SK-N-SH treated with all-trans-retinoic acid at 6 μM for 48 hours (cell line): Measurements from ENCODE around the gene NCKAP5.
A peak's percentile ranks its signal among the peaks of the same experiment; 100 is the strongest.

ENCODE experiments used
- ATAC-seq: fragments of 200-7000 bp; cut with Tn5 transposase; 3 replicates; pipeline ENCODE4 v1.9.1; 2020; ENCODE audit warnings: mild to moderate bottlenecking, moderate library complexity
- ARNTL ChIP-seq: fragments of 450-650 bp; formaldehyde crosslinking; IDR thresholded peaks from 2 replicates; pipeline ENCODE4 v1.5.0; 2020; ENCODE audit warnings: low read depth, mild to moderate bottlenecking, moderate library complexity, borderline replicate concordance
- BACH2 ChIP-seq: fragments of 250-450 bp; sonication (Bioruptor Pico); IDR thresholded peaks from 2 replicates; pipeline ENCODE4 v1.9.0; 2021; ENCODE audit warnings: mild to moderate bottlenecking, borderline replicate concordance
- CSDC2 ChIP-seq: fragments of 250-450 bp; sonication (Bioruptor Pico); IDR thresholded peaks from 2 replicates; pipeline ENCODE4 v1.5.0; 2020; ENCODE audit warnings: mild to moderate bottlenecking, moderate library complexity
- GLIS3 ChIP-seq: fragments of 250-450 bp; sonication (Bioruptor Pico); IDR thresholded peaks from 2 replicates; pipeline ENCODE4 v1.5.0; 2020; ENCODE audit warnings: mild to moderate bottlenecking, moderate library complexity
- ISL1 ChIP-seq: fragments of 250-450 bp; sonication (Bioruptor Pico); IDR thresholded peaks from 2 replicates; pipeline ENCODE4 v2.1.2; 2022; ENCODE audit warnings: mild to moderate bottlenecking, moderate library complexity
- PATZ1 ChIP-seq: fragments of 250-450 bp; sonication (Bioruptor Pico); IDR thresholded peaks from 2 replicates; pipeline ENCODE4 v1.8.0; 2020; ENCODE audit warnings: mild to moderate bottlenecking, moderate library complexity, borderline replicate concordance
- POU6F1 ChIP-seq: fragments of 250-450 bp; sonication (Bioruptor Pico); IDR thresholded peaks from 2 replicates; pipeline ENCODE4 v1.8.0; 2021; ENCODE audit warnings: low read depth, mild to moderate bottlenecking, moderate library complexity, borderline replicate concordance
- RARB ChIP-seq: fragments of 250-450 bp; sonication (Bioruptor Pico); IDR thresholded peaks from 2 replicates; pipeline ENCODE4 v1.8.0; 2021; ENCODE audit warnings: mild to moderate bottlenecking, moderate library complexity
- SNAI2 ChIP-seq: fragments of 250-450 bp; sonication (Bioruptor Pico); IDR thresholded peaks from 2 replicates; pipeline ENCODE4 v1.5.0; 2020; ENCODE audit warnings: mild to moderate bottlenecking, moderate library complexity
- TCF4 ChIP-seq: fragments of 250-450 bp; sonication (Bioruptor Pico); IDR thresholded peaks from 2 replicates; pipeline ENCODE4 v1.8.0; 2021; ENCODE audit warnings: mild to moderate bottlenecking, moderate library complexity, borderline replicate concordance
- TOX ChIP-seq: fragments of 250-450 bp; sonication (Bioruptor Pico); IDR thresholded peaks from 2 replicates; pipeline ENCODE4 v1.8.0; 2021; ENCODE audit warnings: mild to moderate bottlenecking, moderate library complexity, borderline replicate concordance
- ZNF565 ChIP-seq: fragments of 450-650 bp; formaldehyde crosslinking; conservative IDR thresholded peaks from 2 replicates; pipeline ENCODE4 v1.5.0; 2020; ENCODE audit warnings: low read depth, mild to moderate bottlenecking, moderate library complexity
- ZNF8 ChIP-seq: fragments of 450-650 bp; formaldehyde crosslinking; IDR thresholded peaks from 2 replicates; pipeline ENCODE4 v1.5.0; 2020; ENCODE audit warnings: mild to moderate bottlenecking, moderate library complexity
- TF ChIP-seq, protein P1 (sequence below): fragments of 250-450 bp; sonication (Bioruptor Pico); IDR thresholded peaks from 2 replicates; pipeline ENCODE4 v1.5.0; 2020; ENCODE audit warnings: mild to moderate bottlenecking, moderate library complexity
- TF ChIP-seq, protein P2 (sequence below): fragments of 250-450 bp; sonication (Bioruptor Pico); IDR thresholded peaks from 2 replicates; pipeline ENCODE4 v1.5.1; 2020; ENCODE audit warnings: low read depth, mild to moderate bottlenecking, moderate library complexity
- TF ChIP-seq, protein P3 (sequence below): fragments of 250-450 bp; sonication (Bioruptor Pico); IDR thresholded peaks from 2 replicates; pipeline ENCODE4 v1.5.1; 2021; ENCODE audit warnings: mild to moderate bottlenecking, moderate library complexity

The NCKAP5 gene

DNA sequence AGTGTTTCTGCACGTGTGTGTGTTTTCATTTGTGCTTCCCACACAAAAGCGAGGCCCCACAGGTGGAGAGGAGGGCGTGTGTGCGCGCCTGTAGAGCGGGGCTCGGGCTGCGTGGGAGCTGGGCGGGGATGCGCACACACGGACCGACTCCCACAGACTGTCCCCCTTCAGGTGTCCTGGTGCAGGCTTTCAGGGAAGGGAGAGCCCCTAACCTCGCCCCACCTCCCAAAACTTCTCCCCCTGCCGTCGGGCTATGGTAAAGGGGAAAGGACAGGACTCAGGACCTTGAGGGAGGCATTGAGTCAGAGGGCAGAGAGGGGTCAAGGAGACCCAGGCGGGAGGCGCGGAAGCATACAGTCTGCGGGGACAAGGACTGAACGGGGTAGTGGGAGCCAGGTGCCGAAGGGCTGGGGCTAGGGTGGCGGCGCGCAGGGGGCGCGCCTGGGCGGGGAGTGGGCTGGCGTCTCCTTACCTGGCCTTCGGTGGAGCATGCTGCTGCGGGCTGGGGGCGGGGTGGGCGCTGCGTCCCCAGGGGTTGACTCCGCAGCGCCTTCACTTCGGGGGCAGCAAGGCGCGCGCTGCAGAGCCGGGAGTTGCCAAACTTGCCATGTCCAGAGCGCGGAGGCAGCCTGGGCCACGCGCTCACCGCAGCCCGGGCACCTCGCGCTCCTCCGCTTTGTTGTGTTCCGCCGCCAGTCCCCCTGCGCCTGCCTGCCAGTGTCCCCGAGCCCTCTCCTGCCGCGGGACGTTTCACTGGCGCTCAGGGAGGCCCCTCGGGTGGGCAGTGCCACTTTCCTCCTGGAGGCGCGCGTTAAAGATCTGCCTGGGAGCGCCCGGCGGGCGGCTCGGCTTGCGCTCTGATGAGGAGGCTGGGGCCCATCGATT lies 302.0 kb downstream of the NCKAP5 start:
- ATAC-seq: peak; percentile 45; the same call in 2 of the 3 replicates
- no peak for TF ChIP-seq CSDC2 (CRISPR knock-in tag)
- TF ChIP-seq ARNTL: no peak
- TF ChIP-seq TCF4 (CRISPR knock-in tag): no peak
- no peak for TF ChIP-seq RARB (CRISPR knock-in tag)
- TF ChIP-seq, protein P1, sequence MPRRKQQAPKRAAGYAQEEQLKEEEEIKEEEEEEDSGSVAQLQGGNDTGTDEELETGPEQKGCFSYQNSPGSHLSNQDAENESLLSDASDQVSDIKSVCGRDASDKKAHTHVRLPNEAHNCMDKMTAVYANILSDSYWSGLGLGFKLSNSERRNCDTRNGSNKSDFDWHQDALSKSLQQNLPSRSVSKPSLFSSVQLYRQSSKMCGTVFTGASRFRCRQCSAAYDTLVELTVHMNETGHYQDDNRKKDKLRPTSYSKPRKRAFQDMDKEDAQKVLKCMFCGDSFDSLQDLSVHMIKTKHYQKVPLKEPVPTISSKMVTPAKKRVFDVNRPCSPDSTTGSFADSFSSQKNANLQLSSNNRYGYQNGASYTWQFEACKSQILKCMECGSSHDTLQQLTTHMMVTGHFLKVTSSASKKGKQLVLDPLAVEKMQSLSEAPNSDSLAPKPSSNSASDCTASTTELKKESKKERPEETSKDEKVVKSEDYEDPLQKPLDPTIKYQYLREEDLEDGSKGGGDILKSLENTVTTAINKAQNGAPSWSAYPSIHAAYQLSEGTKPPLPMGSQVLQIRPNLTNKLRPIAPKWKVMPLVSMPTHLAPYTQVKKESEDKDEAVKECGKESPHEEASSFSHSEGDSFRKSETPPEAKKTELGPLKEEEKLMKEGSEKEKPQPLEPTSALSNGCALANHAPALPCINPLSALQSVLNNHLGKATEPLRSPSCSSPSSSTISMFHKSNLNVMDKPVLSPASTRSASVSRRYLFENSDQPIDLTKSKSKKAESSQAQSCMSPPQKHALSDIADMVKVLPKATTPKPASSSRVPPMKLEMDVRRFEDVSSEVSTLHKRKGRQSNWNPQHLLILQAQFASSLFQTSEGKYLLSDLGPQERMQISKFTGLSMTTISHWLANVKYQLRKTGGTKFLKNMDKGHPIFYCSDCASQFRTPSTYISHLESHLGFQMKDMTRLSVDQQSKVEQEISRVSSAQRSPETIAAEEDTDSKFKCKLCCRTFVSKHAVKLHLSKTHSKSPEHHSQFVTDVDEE: no peak
- TF ChIP-seq, protein P2, sequence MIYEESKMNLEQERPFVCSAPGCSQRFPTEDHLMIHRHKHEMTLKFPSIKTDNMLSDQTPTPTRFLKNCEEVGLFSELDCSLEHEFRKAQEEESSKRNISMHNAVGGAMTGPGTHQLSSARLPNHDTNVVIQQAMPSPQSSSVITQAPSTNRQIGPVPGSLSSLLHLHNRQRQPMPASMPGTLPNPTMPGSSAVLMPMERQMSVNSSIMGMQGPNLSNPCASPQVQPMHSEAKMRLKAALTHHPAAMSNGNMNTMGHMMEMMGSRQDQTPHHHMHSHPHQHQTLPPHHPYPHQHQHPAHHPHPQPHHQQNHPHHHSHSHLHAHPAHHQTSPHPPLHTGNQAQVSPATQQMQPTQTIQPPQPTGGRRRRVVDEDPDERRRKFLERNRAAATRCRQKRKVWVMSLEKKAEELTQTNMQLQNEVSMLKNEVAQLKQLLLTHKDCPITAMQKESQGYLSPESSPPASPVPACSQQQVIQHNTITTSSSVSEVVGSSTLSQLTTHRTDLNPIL (CRISPR knock-in tag): no peak
- no peak for TF ChIP-seq SNAI2
- TF ChIP-seq, protein P3, sequence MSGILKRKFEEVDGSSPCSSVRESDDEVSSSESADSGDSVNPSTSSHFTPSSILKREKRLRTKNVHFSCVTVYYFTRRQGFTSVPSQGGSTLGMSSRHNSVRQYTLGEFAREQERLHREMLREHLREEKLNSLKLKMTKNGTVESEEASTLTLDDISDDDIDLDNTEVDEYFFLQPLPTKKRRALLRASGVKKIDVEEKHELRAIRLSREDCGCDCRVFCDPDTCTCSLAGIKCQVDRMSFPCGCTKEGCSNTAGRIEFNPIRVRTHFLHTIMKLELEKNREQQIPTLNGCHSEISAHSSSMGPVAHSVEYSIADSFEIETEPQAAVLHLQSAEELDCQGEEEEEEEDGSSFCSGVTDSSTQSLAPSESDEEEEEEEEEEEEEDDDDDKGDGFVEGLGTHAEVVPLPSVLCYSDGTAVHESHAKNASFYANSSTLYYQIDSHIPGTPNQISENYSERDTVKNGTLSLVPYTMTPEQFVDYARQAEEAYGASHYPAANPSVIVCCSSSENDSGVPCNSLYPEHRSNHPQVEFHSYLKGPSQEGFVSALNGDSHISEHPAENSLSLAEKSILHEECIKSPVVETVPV (CRISPR knock-in tag): no peak
- no peak for TF ChIP-seq PATZ1

GRCh38 chr2:133265432-133265949 lies 302.8 kb downstream of the NCKAP5 start:
- TF ChIP-seq RARB (CRISPR knock-in tag) (no peak), TOX (CRISPR knock-in tag) (no peak), ZNF565 (CRISPR knock-in tag) (no peak), GLIS3 (CRISPR knock-in tag) (no peak), POU6F1 (CRISPR knock-in tag) (no peak), ISL1 (CRISPR knock-in tag) (no peak)
- TF ChIP-seq, protein P2 (CRISPR knock-in tag): no peak
- TF ChIP-seq, protein P3 (CRISPR knock-in tag): no peak
- ATAC-seq: no peak

- no peak for ATAC-seq
- TF ChIP-seq PATZ1 (no peak), BACH2 (CRISPR knock-in tag) (no peak), ARNTL (no peak), GLIS3 (CRISPR knock-in tag) (no peak), ZNF8 (CRISPR knock-in tag) (no peak), TCF4 (CRISPR knock-in tag) (no peak), RARB (CRISPR knock-in tag) (no peak), SNAI2 (no peak)
- TF ChIP-seq, protein P2 (CRISPR knock-in tag): no peak
- TF ChIP-seq, protein P3 (CRISPR knock-in tag): no peak
Measured at GRCh38 chr2:133264989-133265401, 303.3 kb downstream of the NCKAP5 start.
